HG02943 (cell line): ENCODE data around the gene BLNK.

ENCODE experiments used
- ATAC-seq: cut with Tn5 transposase; IDR thresholded peaks from one replicate; pipeline ENCODE4 v1.9.1; 2021; ENCODE audit warnings: mild to moderate bottlenecking, low read depth, moderate library complexity; ENCODE audit not compliant: unreplicated experiment

BLNK gene

DNA sequence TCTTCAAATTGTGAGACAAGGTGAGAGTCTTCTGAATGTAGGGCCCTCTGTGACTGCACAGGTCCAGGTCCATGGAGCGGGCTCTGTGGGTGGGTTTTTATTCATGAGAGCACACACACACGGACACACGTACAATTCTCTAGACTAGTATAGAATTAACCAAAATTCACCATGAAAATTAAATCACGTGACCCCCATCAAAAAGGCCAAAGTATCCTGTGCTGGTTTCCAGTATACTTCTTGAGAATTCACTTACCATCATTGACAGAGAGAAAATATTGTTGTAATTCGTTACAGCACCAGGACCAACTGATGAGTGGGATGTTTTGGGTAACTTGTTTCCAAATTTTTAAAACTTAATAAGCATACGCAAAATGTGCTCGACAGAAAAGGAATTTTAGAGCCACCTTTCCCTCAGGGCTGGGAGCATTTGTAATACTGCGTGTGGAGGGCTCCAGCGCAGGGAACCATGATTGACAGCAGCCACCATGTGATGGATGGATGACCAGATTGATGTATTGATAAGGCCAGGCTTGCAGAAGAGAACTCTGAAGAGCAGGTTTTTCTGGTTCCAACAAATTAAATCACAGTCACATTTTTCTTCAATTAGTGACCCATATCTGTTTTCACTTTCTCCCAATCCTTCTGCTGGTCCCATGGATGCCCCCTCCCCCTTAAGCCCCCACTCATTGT is 18.0 kb upstream of the BLNK start:
- ATAC-seq = no peak

GRCh38 chr10:96288151-96288621 is 16.8 kb upstream of the BLNK start:
- ATAC-seq = peak; percentile 43

DNA sequence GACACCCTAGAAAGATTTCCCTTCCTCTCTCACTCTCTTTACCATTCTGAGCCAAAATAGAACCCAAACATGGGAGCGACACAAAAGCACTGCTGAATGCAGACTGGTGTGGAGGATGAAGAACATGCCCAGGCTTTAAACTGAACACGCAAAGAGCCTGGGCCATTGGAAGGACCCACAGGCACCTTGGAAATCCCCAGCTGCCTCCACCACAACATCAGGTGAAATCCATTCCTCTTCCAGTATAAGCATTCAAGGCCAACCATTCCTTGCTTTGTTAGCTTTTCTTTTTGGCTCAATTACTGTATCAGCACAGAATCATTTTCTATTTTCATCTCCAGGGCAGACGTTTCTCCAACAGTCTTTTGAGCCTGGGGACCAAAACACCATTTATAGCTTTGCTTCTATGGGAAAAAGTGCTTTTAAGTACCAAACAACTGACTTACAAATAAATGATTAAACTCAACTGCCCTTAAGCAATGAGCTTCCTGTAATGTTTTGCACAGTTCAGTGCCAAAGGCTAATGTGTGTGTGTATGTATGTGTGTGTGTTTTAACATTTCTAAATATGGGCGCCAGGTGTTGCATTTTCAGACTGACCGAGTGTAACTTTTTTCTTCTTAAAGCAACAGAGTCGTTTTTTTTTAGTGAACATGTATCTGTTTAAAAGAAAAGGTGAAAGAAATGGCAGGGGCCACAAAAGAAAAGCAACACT is 16.2 kb upstream of the BLNK start:
- peak; percentile 74 for ATAC-seq

- no peak for ATAC-seq
These were observed 14.0 kb upstream of the BLNK start for GRCh38 chr10:96285331-96285752.

DNA sequence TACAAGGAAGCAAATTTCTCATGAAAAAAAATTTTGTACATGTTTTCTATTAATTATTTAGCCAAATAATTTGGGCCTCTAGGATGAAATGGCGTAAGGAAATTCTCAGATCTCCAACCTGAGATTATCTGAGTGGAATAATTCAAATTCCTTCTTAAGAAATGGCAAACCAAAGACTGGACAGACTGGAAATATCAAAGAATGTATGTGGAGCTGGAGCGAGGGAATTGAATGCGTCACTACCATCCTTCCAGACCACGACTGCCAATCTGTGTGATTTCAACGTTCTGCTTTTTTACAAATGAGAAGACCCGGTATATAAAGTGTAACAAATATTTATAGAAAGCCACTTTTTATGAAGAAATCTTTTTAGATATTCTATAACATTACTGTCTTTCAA is 12.4 kb upstream of the BLNK start:
- ATAC-seq = no peak

DNA sequence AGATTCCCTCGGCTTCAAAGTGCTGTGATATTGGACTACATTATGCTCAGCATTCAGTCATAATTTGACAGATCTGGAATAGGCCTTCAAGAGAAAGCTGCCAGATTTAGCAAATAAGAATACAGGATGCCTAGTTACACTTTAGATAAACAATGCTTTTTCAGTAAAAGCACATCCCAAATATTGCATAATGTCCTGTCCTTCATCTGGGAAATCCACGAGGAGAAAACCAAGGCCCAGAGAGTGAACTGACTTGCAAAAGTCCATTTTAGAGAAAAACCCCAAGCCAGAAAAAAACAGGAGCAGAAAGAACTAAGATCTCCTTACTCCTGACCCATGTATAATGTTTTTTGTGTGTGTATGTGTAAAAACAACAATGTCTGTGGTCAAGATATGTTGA is 12.0 kb upstream of the BLNK start:
- no peak for ATAC-seq

DNA sequence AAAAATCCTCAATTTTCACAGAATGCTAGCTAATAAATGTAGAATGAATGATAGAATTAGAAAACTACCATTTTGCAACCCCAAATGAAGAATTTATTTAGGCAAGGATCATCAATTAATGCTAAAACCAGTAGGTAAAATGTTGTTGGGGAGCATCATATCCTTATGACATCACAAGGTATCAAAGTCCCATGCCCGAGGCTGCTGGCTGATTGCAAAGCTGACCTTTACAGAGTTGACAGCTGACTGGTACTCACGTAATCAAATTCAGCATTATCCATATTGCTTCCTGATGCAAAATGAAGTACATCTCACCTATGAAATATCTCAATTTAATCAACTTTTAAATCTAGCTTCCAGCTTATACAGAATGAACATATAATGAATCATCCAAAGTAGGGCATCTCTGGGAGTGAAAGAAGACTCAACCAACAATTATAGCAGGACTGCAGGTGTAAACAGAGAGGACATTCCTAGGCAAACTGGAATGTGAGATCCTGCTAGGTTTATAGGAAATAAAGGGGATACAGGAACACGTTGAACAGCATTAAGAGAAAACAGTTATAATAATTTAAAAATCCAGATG is 10.2 kb upstream of the BLNK start:
- ATAC-seq = no peak

DNA sequence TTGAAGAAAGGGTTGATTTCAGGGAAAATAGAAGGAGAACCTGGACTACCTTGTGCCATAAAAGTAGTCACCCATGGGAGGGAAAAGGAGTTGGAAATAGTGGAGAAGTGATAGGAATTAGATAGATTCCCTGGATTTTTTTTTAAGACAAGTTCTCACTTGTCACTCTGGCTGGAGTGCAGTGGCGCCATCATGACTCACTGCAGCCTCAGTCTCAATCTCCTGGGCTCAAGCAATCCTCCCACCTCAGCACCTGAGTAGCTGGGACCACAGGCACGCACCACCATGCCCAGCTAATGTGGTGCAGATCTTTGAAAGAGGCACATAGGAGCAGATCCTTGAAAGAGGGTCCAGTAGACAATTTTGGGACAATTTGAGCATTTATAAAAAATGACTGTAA is 9.5 kb upstream of the BLNK start:
- ATAC-seq = no peak

- ATAC-seq = no peak
These were observed 7.8 kb upstream of the BLNK start for GRCh38 chr10:96279191-96279641.

GRCh38 chr10:96276831-96277230 is 5.5 kb upstream of the BLNK start:
- no peak for ATAC-seq

GRCh38 chr10:96276426-96276825 is 5.1 kb upstream of the BLNK start:
- ATAC-seq = no peak

DNA sequence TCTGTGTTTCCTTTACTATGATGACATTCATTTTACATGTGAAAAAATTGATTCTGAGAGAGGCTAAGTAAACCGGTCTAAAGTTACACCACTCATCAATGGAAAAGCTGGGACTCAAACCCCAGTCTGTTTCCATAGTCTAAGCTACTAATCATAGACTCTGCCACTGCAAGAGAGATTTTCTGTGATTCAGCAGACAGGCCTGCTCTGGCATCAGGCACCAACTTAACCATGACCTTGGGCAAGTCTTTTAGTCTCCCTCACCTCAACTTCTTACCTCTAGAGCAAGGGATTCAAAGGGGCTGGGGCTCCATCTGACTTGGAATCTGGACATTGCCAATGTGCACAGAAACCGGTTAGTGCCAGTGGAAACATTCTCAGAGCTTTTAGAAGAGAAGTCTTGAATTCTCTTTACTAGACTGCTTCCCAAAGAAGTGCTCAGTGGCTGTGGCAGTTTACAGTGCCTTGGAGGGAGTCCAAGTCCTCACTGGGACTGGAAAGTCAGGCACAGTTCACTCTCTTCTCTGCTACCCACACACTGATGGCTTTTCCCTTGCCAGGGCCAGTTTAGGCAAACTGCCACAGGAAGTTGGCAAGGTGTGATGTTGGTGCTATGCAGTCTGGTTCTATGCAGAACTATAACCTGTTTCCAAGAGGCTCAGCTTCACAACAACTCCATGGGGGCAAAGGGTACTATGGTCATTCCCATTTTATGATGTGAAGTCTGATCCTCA is 4.5 kb upstream of the BLNK start:
- ATAC-seq = no peak

GRCh38 chr10:96272316-96273280 is 1.2 kb upstream of the BLNK start:
- no peak for ATAC-seq

- no peak for ATAC-seq
These were observed 798 bp downstream of the BLNK start for GRCh38 chr10:96270571-96270970.

DNA sequence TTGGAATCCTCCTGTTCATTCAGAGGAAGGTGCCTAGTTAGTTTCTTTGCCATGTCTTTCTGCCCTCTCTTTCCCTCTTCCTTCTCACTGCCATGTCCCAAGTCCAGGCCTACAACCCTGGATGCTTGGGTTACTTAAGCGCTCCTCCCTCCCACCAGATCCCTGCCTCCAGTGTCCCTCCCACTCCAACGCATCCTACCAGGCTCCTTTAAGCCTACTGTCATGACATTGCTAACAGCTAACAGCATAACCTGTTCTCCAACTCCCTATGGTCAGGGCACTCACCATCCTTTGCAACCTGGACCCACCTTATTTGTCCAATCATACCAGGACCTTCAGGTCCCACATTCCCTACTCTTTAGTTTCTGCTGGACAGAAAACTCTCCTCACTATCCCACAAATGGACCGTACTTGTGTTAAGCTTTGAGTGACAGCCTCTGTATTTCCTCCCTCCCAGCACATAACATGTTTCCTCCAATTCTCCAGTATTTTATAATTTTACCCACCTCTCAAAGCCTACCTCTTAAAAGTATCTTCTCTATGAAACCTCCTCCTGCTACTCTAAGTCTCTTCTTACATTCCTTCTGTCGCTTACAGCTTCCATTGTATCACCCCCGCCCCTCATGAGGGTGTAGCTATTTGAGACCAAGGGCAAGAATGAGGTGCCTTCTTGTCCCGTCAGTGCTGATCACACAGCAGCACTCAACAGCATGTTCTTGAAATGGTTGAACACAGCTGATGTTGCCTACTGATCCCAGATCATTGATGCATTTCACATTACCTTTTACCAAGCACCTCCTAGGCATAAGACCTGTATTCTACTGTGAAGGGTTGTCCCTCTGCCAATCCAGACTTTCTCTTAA is 1.7 kb downstream of the BLNK start:
- ATAC-seq = no peak

DNA sequence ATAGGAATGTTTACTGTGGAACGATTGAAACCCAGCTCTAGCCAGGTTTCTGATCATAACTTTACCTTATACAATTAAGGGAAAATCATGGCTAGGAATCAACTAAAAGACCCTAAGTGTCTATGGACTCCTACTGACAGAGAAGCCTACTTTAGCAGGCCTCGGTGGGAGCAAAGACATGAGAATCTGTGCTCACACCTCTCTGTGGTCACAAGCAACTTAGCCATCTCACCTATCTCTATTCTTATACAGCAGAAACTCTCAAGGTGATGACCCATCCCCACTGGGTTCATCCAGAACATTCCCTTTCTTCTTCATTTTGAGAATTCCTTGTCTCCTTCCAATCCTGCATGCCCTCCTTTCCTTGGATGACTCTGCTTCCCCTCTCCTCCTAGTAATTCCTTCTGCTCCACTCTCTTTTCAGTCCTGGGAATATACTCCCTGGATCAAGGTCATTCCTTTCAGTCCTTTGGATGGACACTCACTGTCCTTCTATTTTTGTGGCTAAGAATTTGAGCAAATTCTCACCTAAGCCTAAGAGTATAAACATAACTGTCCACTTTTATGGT is 2.9 kb downstream of the BLNK start:
- no peak for ATAC-seq

GRCh38 chr10:96267234-96267705 is 4.1 kb downstream of the BLNK start:
- ATAC-seq = no peak

DNA sequence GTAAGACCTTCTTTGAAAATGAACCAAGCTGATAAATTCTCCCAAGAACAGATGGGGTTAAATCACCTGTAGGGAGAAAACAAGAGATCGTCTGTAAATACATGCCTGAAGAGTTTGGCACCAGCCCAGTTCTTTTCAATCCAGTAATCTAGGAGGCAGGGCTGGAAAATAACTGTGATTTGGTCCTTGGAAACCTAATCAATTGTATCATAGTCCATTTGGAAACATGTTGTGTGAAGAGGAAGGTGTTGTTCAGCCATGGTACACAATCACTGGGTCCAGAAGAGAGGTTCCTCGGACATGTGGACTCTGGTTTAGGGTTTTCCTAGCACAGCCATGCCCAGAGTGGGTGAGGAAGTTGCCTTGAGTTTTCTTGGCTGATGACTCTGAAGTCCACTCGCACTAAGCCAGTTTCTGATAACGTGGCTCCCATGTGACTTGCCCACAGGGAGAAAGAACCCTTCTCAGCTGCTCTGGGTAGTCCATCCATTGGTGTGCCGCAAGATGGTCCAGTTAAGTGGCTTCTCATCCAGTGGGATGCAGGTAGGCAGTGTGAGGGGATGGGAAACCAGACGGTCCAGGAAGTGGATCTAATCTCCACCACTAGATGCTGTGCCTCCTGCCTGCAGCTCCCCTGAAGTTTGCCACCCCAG is 5.1 kb downstream of the BLNK start:
- no peak for ATAC-seq
